TTC549 (cell line): ENCODE data around the gene PARP1.
"Not testable (repeated sequence)": the region's sequence is repeated elsewhere in the genome, so short reads cannot be mapped to it uniquely, and the experiment has no call there.

Experiments used
- FAIRE-seq: peaks from 2 replicates; lab custom pipeline; 2012; peaks lifted over from hg19 to GRCh38; lab: Jason Lieb, UNC

PARP1 gene

GRCh38 chr1:226407497-226408284 is at the start of gene PARP1:
TSS of gene PARP1 (minus strand) at chr1:226408093. CDS start at chr1:226407929, 164 bp downstream.
- no peak for FAIRE-seq

GRCh38 chr1:226457307-226457712 is 49.4 kb upstream of the PARP1 start:
- no peak for FAIRE-seq

GRCh38 chr1:226455843-226456242 is 48.0 kb upstream of the PARP1 start:
- FAIRE-seq, result no peak

- FAIRE-seq, result no peak
These were observed 46.5 kb upstream of the PARP1 start for GRCh38 chr1:226454349-226454748.

GRCh38 chr1:226453015-226453704 is 45.3 kb upstream of the PARP1 start:
- FAIRE-seq, result no peak

- no peak for FAIRE-seq
These were observed 42.8 kb upstream of the PARP1 start for GRCh38 chr1:226450688-226451087.

GRCh38 chr1:226449823-226450222 is 41.9 kb upstream of the PARP1 start:
- FAIRE-seq, result no peak

GRCh38 chr1:226447932-226448665 is 40.2 kb upstream of the PARP1 start:
- FAIRE-seq, result no peak

- FAIRE-seq, result no peak
These were observed 38.2 kb upstream of the PARP1 start for GRCh38 chr1:226446094-226446493.

GRCh38 chr1:226444901-226445300 is 37.0 kb upstream of the PARP1 start:
- FAIRE-seq, result no peak

GRCh38 chr1:226443439-226443838 is 35.5 kb upstream of the PARP1 start:
- FAIRE-seq, result no peak

- no peak for FAIRE-seq
These were observed 35.1 kb upstream of the PARP1 start for GRCh38 chr1:226443033-226443432.

GRCh38 chr1:226441629-226442028 is 33.7 kb upstream of the PARP1 start:
- FAIRE-seq, result no peak

GRCh38 chr1:226440512-226440911 is 32.6 kb upstream of the PARP1 start:
- FAIRE-seq, result no peak

GRCh38 chr1:226438007-226438406 is 30.1 kb upstream of the PARP1 start:
- FAIRE-seq, result no peak

GRCh38 chr1:226436855-226437491 is 29.1 kb upstream of the PARP1 start:
- FAIRE-seq, result no peak

- FAIRE-seq, result no peak
These were observed 28.6 kb upstream of the PARP1 start for GRCh38 chr1:226436472-226436854.

GRCh38 chr1:226433341-226433720 is 25.4 kb upstream of the PARP1 start:
- no peak for FAIRE-seq

GRCh38 chr1:226432586-226433340 is 24.9 kb upstream of the PARP1 start:
- no peak for FAIRE-seq

- not testable (repeated sequence) for FAIRE-seq
These were observed 24.0 kb upstream of the PARP1 start for GRCh38 chr1:226431898-226432297.

GRCh38 chr1:226429858-226430715 is 22.2 kb upstream of the PARP1 start:
- no peak for FAIRE-seq
